A549 (cell line): ENCODE results near the gene DNAJC15. TPM values are rescaled to one million over a fixed set of nuclear protein-coding genes. Genes with fewer than 3 reads are reported as not detected.

Experiments
- ATAC-seq, 2 experiments: fragments of 200-7000 bp in 1 of 2; fragments of >200 bp in 1 of 2; cut with Nextera tagmentation in 1 of 2; cut with Tn5 transposase in 1 of 2; 3 replicates each; pipeline versions ENCODE4 v1.8.0 to v1.9.1; 2018 to 2020; ENCODE audit warnings: mild to moderate bottlenecking in 1 of 2, moderate library complexity in 1 of 2
- CTCF ChIA-PET: fragments of 300-600 bp; sonication (Branson Sonifier 250); formaldehyde crosslinking; extraction: SDS; loops from one replicate; lab custom pipeline; 2021; ENCODE audit warnings: antibody characterized with exemption, inconsistent platforms; lab: Yijun Ruan, JAX
- POLR2A ChIA-PET: fragments of 350-600 bp; formaldehyde crosslinking; extraction: SDS; loops from one replicate; lab custom pipeline; 2021; ENCODE audit warnings: antibody characterized with exemption, inconsistent platforms; lab: Yijun Ruan, JAX
- DNase-seq, 2 experiments: peaks; one replicate each; pipeline versions ENCODE4 v3.0.0 to v3.0.0-alpha.2; 2011 to 2016; ENCODE audit warnings: low read depth in 1 of 2, low spot score in 1 of 2
- FAIRE-seq: peaks from 2 replicates; lab custom pipeline; 2011; peaks lifted over from hg19 to GRCh38; lab: Jason Lieb, UNC
- H3K27ac ChIP-seq, 2 experiments: fragments of >200 bp; sonication (Bioruptor Twin); formaldehyde crosslinking; 3 replicates each; pipeline ENCODE4 v1.5.1; 2016 to 2017
- H3K4me1 ChIP-seq: fragments of >200 bp; sonication (Bioruptor Twin); formaldehyde crosslinking; 3 replicates; pipeline ENCODE4 v1.6.1; 2016
- H3K4me2 ChIP-seq: fragments of >200 bp; sonication (Bioruptor Twin); formaldehyde crosslinking; 3 replicates; pipeline ENCODE4 v1.6.1; 2016
- H3K4me3 ChIP-seq: fragments of >200 bp; sonication (Bioruptor Twin); formaldehyde crosslinking; 3 replicates; pipeline ENCODE4 v1.5.1; 2016
- H3K9me3 ChIP-seq: fragments of >200 bp; sonication (Bioruptor Twin); formaldehyde crosslinking; 3 replicates; pipeline ENCODE4 v1.6.1; 2016
- BHLHE40 ChIP-seq: IDR thresholded peaks from 2 replicates; pipeline ENCODE4 v1.6.1; 2012; ENCODE audit warnings: low read depth, low read length, inconsistent platforms
- CHD2 ChIP-seq: fragments of 150-350 bp; IDR thresholded peaks from 2 replicates; pipeline ENCODE4 v1.6.1; 2014; ENCODE audit warnings: low read length; ENCODE audit not compliant: partially characterized antibody
- CHD4 ChIP-seq: fragments of 200-600 bp; sonication (generic); IDR thresholded peaks from 2 replicates; pipeline ENCODE4 v1.6.1; 2016; ENCODE audit warnings: antibody characterized with exemption, mild to moderate bottlenecking, borderline replicate concordance
- EHMT2 ChIP-seq: fragments of 200-600 bp; sonication (generic); IDR thresholded peaks from 2 replicates; pipeline ENCODE4 v1.6.1; 2016; ENCODE audit warnings: antibody characterized with exemption, low read depth, mild to moderate bottlenecking, moderate library complexity
- FOSB ChIP-seq: fragments of 250-450 bp; sonication (Bioruptor Pico); IDR thresholded peaks from 2 replicates; pipeline ENCODE4 v1.5.0; 2020; ENCODE audit warnings: mild to moderate bottlenecking, moderate library complexity
- GATA3 ChIP-seq: IDR thresholded peaks from 2 replicates; pipeline ENCODE4 v1.6.1; 2012; ENCODE audit warnings: borderline replicate concordance
- HDAC2 ChIP-seq: fragments of 200-600 bp; sonication (generic); IDR thresholded peaks from 2 replicates; pipeline ENCODE4 v1.6.1; 2016
- HOXA7 ChIP-seq: fragments of 250-450 bp; sonication (Bioruptor Pico); IDR thresholded peaks from 2 replicates; pipeline ENCODE4 v1.5.0; 2020; ENCODE audit warnings: mild to moderate bottlenecking, moderate library complexity
- HOXB13 ChIP-seq: fragments of 250-450 bp; sonication (Bioruptor Pico); IDR thresholded peaks from 2 replicates; pipeline ENCODE4 v1.5.0; 2020; ENCODE audit warnings: low read depth, mild to moderate bottlenecking, moderate library complexity
- HOXB5 ChIP-seq: fragments of 250-450 bp; sonication (Bioruptor Pico); IDR thresholded peaks from 2 replicates; pipeline ENCODE4 v1.5.0; 2020; ENCODE audit warnings: mild to moderate bottlenecking, moderate library complexity
- JUNB ChIP-seq: fragments of >200 bp; sonication (Bioruptor Twin); formaldehyde crosslinking; IDR thresholded peaks from 2 replicates; pipeline ENCODE4 v1.6.1; 2016
- MAFK ChIP-seq: fragments of 450-650 bp; IDR thresholded peaks from 2 replicates; pipeline ENCODE4 v1.6.1; 2014; ENCODE audit not compliant: partially characterized antibody
- NR3C1 ChIP-seq: fragments of >200 bp; sonication (Bioruptor Twin); formaldehyde crosslinking; IDR thresholded peaks from 3 replicates; pipeline ENCODE4 v1.6.1; 2017
- POLR2A ChIP-seq: IDR thresholded peaks from 2 replicates; pipeline ENCODE4 v1.6.1; 2012; ENCODE audit warnings: mild to moderate bottlenecking, low read length
- POLR2AphosphoS2 ChIP-seq: conservative IDR thresholded peaks from 2 replicates; pipeline ENCODE4 v1.6.1; 2012; ENCODE audit warnings: low read length, improper control_type of control experiment, inconsistent platforms
- RAD21 ChIP-seq, 2 experiments: fragments of >200 bp in 1 of 2; sonication (Bioruptor Twin) in 1 of 2; formaldehyde crosslinking in 1 of 2; IDR thresholded peaks in 1 of 2; conservative IDR thresholded peaks in 1 of 2; 2 replicates in 1 of 2; 3 replicates in 1 of 2; pipeline ENCODE4 v1.6.1; 2012 to 2018; ENCODE audit warnings: inconsistent platforms in 1 of 2
- RARB ChIP-seq: fragments of 250-450 bp; sonication (Bioruptor Pico); IDR thresholded peaks from 2 replicates; pipeline ENCODE4 v1.8.0; 2021; ENCODE audit warnings: mild to moderate bottlenecking, moderate library complexity
- RFX5 ChIP-seq: fragments of 450-650 bp; IDR thresholded peaks from 2 replicates; pipeline ENCODE4 v1.7.1; 2014; ENCODE audit warnings: antibody characterized with exemption, mild to moderate bottlenecking, moderate library complexity
- RNF2 ChIP-seq: fragments of 200-600 bp; sonication (generic); IDR thresholded peaks from 2 replicates; pipeline ENCODE4 v1.6.1; 2016; ENCODE audit warnings: low read depth, mild to moderate bottlenecking, antibody characterized with exemption, moderate library complexity, borderline replicate concordance
- TP53 ChIP-seq: fragments of 250-450 bp; sonication (Bioruptor Pico); IDR thresholded peaks from 2 replicates; pipeline ENCODE4 v1.5.0; 2021; ENCODE audit warnings: mild to moderate bottlenecking, moderate library complexity
- ZFP36 ChIP-seq: fragments of 450-650 bp; IDR thresholded peaks from 2 replicates; pipeline ENCODE4 v1.6.1; 2014; ENCODE audit warnings: borderline replicate concordance; ENCODE audit not compliant: partially characterized antibody
- ZSCAN20 ChIP-seq: fragments of 250-450 bp; sonication (Bioruptor Pico); IDR thresholded peaks from 2 replicates; pipeline ENCODE4 v1.8.0; 2022; ENCODE audit warnings: mild to moderate bottlenecking, moderate library complexity
- WGBS: methylation state at CpG from one replicate; pipeline ENCODE4 v1.1.6; 2017; ENCODE audit errors: missing lambda C conversion rate; 5-methylcytosine and 5-hydroxymethylcytosine counted together
- polyA plus RNA-seq, 4 experiments: library from polyadenylated mRNA; depleted of rRNA in 3 of 4; stranded (reverse); fragments of >200 nt; fragmentation: RNase III in 1 of 4; extraction: RNeasy Plus Mini Kit Qiagen cat#74134 plus additional on column Dnase treatment in 1 of 4; gene quantifications; 2 replicates in 3 of 4; 3 replicates in 1 of 4; pipeline ENCODE4 v1.2.3, GENCODE V29; 2011 to 2017
- TF ChIP-seq, protein P1 (sequence below): fragments of 250-450 bp; sonication (Bioruptor Pico); IDR thresholded peaks from 2 replicates; pipeline ENCODE4 v1.5.0; 2020; ENCODE audit warnings: low read depth, mild to moderate bottlenecking, moderate library complexity
- TF ChIP-seq, protein P2 (sequence below): IDR thresholded peaks from 2 replicates; pipeline ENCODE4 v1.6.1; 2012
- TF ChIP-seq, protein P3 (sequence below): fragments of >200 bp; sonication (Bioruptor Twin); formaldehyde crosslinking; IDR thresholded peaks from 2 replicates; pipeline ENCODE4 v1.6.1; 2016
- TF ChIP-seq, protein P4 (sequence below): fragments of 250-450 bp; sonication (Bioruptor Pico); IDR thresholded peaks from 2 replicates; pipeline ENCODE4 v1.5.0; 2021; ENCODE audit warnings: mild to moderate bottlenecking, moderate library complexity, borderline replicate concordance
- TF ChIP-seq, protein P5 (sequence below): fragments of >200 bp; sonication (Bioruptor Twin); formaldehyde crosslinking; IDR thresholded peaks from 3 replicates; pipeline ENCODE4 v1.6.1; 2016
- TF ChIP-seq, protein P6 (sequence below): fragments of 200-600 bp; sonication (generic); IDR thresholded peaks from 2 replicates; pipeline ENCODE4 v1.6.1; 2016; ENCODE audit warnings: antibody characterized with exemption, mild to moderate bottlenecking, moderate library complexity

Gene DNAJC15
- polyA plus RNA-seq, 2 of the 4 experiments (the other 2 are of a cell fraction): 0.03 to 0.05 TPM

DNA sequence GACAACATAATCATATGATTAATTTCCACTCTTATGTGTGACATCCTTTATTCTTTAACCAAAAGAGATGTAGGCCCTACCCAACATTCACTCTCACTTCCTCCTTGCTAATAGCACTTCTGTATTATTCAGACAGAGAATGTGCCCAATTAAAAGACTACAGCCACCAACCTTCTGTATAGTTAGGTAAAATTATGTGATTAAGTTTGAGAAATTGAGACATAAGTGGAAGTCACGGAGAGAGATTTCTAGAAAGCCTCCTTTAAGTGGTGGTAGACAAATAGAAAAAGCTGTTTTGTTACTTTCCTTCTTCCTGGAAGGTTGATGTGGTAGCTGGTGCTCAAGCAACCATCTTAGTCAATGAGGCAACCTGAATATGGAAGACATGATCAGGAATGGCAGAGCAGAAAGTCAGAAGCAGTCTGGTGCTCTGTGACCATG, 46.1 kb upstream of the DNAJC15 start:
- Histone ChIP-seq H3K4me3 (no peak overlapping the region), H3K4me1 (no peaks in the 10 kb centered on the region), H3K9me3 (no peaks in the 10 kb centered on the region), H3K27ac (no peak overlapping the region), H3K4me2 (no peak overlapping the region)
- no peak for ATAC-seq
- no peak for DNase-seq
- ChIA-PET CTCF (no interaction called here), POLR2A (no interaction called here)
- no peak for FAIRE-seq
- 74% methylated on average over 1 of the region's 1 CpG for WGBS
- no peak for TF ChIP-seq ZSCAN20
- no peak for TF ChIP-seq HOXB5 (CRISPR knock-in tag)
- no peak for TF ChIP-seq JUNB
- no peak for TF ChIP-seq RARB
- TF ChIP-seq, protein P1, sequence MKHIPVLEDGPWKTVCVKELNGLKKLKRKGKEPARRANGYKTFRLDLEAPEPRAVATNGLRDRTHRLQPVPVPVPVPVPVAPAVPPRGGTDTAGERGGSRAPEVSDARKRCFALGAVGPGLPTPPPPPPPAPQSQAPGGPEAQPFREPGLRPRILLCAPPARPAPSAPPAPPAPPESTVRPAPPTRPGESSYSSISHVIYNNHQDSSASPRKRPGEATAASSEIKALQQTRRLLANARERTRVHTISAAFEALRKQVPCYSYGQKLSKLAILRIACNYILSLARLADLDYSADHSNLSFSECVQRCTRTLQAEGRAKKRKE: no peak
- TF ChIP-seq ZFP36: no peak
- TF ChIP-seq CHD4: no peak
- no peak for TF ChIP-seq GATA3
- TF ChIP-seq, protein P2, sequence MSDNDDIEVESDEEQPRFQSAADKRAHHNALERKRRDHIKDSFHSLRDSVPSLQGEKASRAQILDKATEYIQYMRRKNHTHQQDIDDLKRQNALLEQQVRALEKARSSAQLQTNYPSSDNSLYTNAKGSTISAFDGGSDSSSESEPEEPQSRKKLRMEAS: no peak
- TF ChIP-seq RAD21 (conservative IDR thresholded peaks at IDR 0.05 in 1 of 2, IDR thresholded peaks at IDR 0.05 in 1 of 2): no peak
- no peak for TF ChIP-seq BHLHE40
- TF ChIP-seq, protein P3, sequence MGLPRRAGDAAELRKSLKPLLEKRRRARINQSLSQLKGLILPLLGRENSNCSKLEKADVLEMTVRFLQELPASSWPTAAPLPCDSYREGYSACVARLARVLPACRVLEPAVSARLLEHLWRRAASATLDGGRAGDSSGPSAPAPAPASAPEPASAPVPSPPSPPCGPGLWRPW: no peak
- TF ChIP-seq, protein P4, sequence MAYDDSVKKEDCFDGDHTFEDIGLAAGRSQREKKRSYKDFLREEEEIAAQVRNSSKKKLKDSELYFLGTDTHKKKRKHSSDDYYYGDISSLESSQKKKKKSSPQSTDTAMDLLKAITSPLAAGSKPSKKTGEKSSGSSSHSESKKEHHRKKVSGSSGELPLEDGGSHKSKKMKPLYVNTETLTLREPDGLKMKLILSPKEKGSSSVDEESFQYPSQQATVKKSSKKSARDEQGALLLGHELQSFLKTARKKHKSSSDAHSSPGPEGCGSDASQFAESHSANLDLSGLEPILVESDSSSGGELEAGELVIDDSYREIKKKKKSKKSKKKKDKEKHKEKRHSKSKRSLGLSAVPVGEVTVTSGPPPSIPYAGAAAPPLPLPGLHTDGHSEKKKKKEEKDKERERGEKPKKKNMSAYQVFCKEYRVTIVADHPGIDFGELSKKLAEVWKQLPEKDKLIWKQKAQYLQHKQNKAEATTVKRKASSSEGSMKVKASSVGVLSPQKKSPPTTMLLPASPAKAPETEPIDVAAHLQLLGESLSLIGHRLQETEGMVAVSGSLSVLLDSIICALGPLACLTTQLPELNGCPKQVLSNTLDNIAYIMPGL (CRISPR knock-in tag): no peak
- TF ChIP-seq POLR2AphosphoS2: no peak
- TF ChIP-seq CHD2: no peak
- TF ChIP-seq, protein P5, sequence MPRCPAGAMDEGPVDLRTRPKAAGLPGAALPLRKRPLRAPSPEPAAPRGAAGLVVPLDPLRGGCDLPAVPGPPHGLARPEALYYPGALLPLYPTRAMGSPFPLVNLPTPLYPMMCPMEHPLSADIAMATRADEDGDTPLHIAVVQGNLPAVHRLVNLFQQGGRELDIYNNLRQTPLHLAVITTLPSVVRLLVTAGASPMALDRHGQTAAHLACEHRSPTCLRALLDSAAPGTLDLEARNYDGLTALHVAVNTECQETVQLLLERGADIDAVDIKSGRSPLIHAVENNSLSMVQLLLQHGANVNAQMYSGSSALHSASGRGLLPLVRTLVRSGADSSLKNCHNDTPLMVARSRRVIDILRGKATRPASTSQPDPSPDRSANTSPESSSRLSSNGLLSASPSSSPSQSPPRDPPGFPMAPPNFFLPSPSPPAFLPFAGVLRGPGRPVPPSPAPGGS: no peak
- no peak for TF ChIP-seq HDAC2
- TF ChIP-seq TP53: no peak

DNA sequence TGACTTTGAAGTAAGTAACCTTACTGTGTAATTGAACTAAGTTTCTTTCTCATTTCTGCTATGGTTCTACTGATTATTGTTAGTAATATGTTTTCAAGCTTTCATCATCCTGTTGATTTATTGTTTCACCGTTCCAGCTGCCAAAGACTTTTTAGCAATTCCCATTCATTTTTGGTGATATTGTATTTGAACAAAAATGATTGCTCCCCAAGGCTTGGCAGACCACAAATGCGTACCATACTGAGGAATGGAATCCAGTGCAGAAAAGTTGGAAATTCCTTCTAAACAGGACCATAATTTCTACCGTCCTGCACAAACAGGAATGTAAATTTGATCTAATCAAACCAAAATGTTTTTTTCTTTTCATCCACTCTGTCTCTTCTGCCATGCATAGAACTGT, 42.1 kb upstream of the DNAJC15 start:
- Histone ChIP-seq H3K27ac (no peak overlapping the region), H3K4me3 (no peak overlapping the region), H3K4me1 (peaks cover 6% of the 10 kb centered on the region; the same call in 1 of the 3 replicates), H3K9me3 (no peaks in the 10 kb centered on the region), H3K4me2 (no peak overlapping the region)
- ChIA-PET POLR2A (no interaction called here), CTCF (interaction anchor here (1.5 kb wide), 1 partner anchor 12 kb away, joined by 7 read pairs; no protein-coding TSS in a partner anchor)
- DNase-seq (no peak), FAIRE-seq (no peak), ATAC-seq (no peak)
- TF ChIP-seq POLR2A: no peak
- WGBS: 62% methylated on average over 3 of the region's 3 CpGs

DNA sequence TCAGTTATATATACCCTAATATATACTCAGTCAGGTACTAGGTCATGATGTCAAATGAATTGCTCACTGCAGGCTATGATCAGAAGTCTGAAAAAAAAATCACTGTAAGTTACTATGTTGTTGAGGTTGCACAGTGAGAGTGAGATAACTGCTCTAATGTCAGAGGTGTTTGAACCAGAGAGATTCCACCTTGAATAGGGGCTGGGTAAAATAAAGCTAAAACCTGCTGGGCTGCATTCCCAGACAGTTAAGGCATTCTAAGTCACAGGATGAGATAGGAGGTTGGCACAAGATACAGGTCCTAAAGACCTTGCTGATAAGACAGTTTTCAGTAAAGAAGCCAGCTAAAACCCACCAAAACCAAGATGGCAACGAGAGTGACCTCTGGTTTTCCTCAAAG, 41.5 kb upstream of the DNAJC15 start:
- ChIA-PET POLR2A (no interaction called here), CTCF (interaction anchor here (1.5 kb wide), 1 partner anchor 13 kb away, joined by 7 read pairs; no protein-coding TSS in a partner anchor)
- no peak for ATAC-seq
- no peak overlapping the region for H3K27ac ChIP-seq
- H3K9me3 ChIP-seq: no peaks in the 10 kb centered on the region
- WGBS: 0% methylated on average over 1 of the region's 1 CpG
- FAIRE-seq: no peak
- H3K4me2 ChIP-seq: no peak overlapping the region
- no peak overlapping the region for H3K4me3 ChIP-seq
- no peak for DNase-seq
- peaks cover 6% of the 10 kb centered on the region; the same call in 1 of the 3 replicates for H3K4me1 ChIP-seq
- no peak for TF ChIP-seq POLR2AphosphoS2
- TF ChIP-seq JUNB: no peak
- no peak for TF ChIP-seq EHMT2
- TF ChIP-seq NR3C1: no peak
- TF ChIP-seq FOSB (CRISPR knock-in tag): no peak
- TF ChIP-seq MAFK: no peak
- no peak for TF ChIP-seq HOXA7 (CRISPR knock-in tag)
- TF ChIP-seq HOXB13 (CRISPR knock-in tag): no peak
- TF ChIP-seq HOXB5 (CRISPR knock-in tag): no peak
- TF ChIP-seq, protein P6, sequence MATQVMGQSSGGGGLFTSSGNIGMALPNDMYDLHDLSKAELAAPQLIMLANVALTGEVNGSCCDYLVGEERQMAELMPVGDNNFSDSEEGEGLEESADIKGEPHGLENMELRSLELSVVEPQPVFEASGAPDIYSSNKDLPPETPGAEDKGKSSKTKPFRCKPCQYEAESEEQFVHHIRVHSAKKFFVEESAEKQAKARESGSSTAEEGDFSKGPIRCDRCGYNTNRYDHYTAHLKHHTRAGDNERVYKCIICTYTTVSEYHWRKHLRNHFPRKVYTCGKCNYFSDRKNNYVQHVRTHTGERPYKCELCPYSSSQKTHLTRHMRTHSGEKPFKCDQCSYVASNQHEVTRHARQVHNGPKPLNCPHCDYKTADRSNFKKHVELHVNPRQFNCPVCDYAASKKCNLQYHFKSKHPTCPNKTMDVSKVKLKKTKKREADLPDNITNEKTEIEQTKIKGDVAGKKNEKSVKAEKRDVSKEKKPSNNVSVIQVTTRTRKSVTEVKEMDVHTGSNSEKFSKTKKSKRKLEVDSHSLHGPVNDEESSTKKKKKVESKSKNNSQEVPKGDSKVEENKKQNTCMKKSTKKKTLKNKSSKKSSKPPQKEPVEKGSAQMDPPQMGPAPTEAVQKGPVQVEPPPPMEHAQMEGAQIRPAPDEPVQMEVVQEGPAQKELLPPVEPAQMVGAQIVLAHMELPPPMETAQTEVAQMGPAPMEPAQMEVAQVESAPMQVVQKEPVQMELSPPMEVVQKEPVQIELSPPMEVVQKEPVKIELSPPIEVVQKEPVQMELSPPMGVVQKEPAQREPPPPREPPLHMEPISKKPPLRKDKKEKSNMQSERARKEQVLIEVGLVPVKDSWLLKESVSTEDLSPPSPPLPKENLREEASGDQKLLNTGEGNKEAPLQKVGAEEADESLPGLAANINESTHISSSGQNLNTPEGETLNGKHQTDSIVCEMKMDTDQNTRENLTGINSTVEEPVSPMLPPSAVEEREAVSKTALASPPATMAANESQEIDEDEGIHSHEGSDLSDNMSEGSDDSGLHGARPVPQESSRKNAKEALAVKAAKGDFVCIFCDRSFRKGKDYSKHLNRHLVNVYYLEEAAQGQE: no peak
- no peak for TF ChIP-seq POLR2A
- no peak for TF ChIP-seq RNF2
- no peak for TF ChIP-seq BHLHE40
- no peak for TF ChIP-seq RFX5
